Endodermal cell (in vitro differentiated cells): ENCODE data around the gene CCDC92B. TPM values are rescaled to one million over a fixed set of nuclear protein-coding genes. Genes with fewer than 3 reads are reported as not detected.

Experiments used
- DNase-seq: peaks from one replicate; pipeline ENCODE4 v3.0.0-alpha.2; 2017
- H3K27ac ChIP-seq: 2 replicates; pipeline ENCODE4 v1.5.1; 2013; ENCODE audit warnings: mild to moderate bottlenecking, low read depth, low read length, moderate library complexity
- H3K27me3 ChIP-seq: 2 replicates; pipeline ENCODE4 v1.6.1; 2013; ENCODE audit warnings: mild to moderate bottlenecking, low read length, moderate library complexity; ENCODE audit not compliant: insufficient read depth, control insufficient read depth, poor library complexity, severe bottlenecking
- H3K36me3 ChIP-seq: 2 replicates; pipeline ENCODE4 v1.7.0; 2013; ENCODE audit warnings: mild to moderate bottlenecking, low read length, moderate library complexity; ENCODE audit not compliant: control insufficient read depth, insufficient read depth
- H3K4me1 ChIP-seq: one replicate; pipeline ENCODE4 v1.7.0; 2013; ENCODE audit warnings: low read length; ENCODE audit not compliant: control insufficient read depth, insufficient read depth
- H3K4me3 ChIP-seq: 2 replicates; pipeline ENCODE4 v1.5.1; 2013; ENCODE audit warnings: mild to moderate bottlenecking, low read length, moderate library complexity
- H3K9ac ChIP-seq: 2 replicates; pipeline ENCODE4 v1.6.1; 2013; ENCODE audit warnings: mild to moderate bottlenecking, low read length, moderate library complexity; ENCODE audit not compliant: poor library complexity, severe bottlenecking; ENCODE audit errors: extremely low read depth
- H3K9me3 ChIP-seq: 2 replicates; pipeline ENCODE4 v1.6.1; 2013; ENCODE audit warnings: mild to moderate bottlenecking, low read length, moderate library complexity; ENCODE audit not compliant: control insufficient read depth
- H3K27ac Mint-ChIP-seq: 2 replicates; pipeline ENCODE4 v1.8.0; 2020; ENCODE audit warnings: mixed read lengths
- H3K27me3 Mint-ChIP-seq: 2 replicates; pipeline ENCODE4 v1.8.0; 2021; ENCODE audit warnings: mild to moderate bottlenecking, mixed read lengths; ENCODE audit not compliant: insufficient read depth
- H3K36me3 Mint-ChIP-seq: 2 replicates; pipeline ENCODE4 v1.8.0; 2020; ENCODE audit warnings: low read depth, mixed read lengths
- H3K4me1 Mint-ChIP-seq: 2 replicates; pipeline ENCODE4 v1.8.0; 2020; ENCODE audit warnings: mixed read lengths
- H3K4me3 Mint-ChIP-seq: 2 replicates; pipeline ENCODE4 v1.8.0; 2020; ENCODE audit warnings: mild to moderate bottlenecking, moderate library complexity, mixed read lengths
- H3K9me3 Mint-ChIP-seq: 2 replicates; pipeline ENCODE4 v1.8.0; 2020; ENCODE audit warnings: mild to moderate bottlenecking, mixed read lengths
- CTCF ChIP-seq: fragments of 200-600 bp; sonication (generic); conservative IDR thresholded peaks from 2 replicates; pipeline ENCODE4 v1.5.0; 2021; ENCODE audit warnings: antibody characterized with exemption, mild to moderate bottlenecking
- WGBS, 2 experiments: methylation state at CpG; one replicate each; pipeline versions ENCODE4 v1.1.5 to v1.1.7; 2013; ENCODE audit warnings: missing lambda C conversion rate in 2 of 2, mixed read lengths in 1 of 2; ENCODE audit not compliant: insufficient coverage in 1 of 2, insufficient read length in 1 of 2; 5-methylcytosine and 5-hydroxymethylcytosine counted together
- total RNA-seq, 2 donors: library from RNA; stranded (reverse); fragmentation: NEBNext Ultra II Directional in 1 of 2; extraction: Animal tissue kit (Norgen Biotek cat#: 25700) in 1 of 2; gene quantifications; 2 replicates in 1 of 2; 3 replicates in 1 of 2; pipeline ENCODE4 v1.2.1, GENCODE V29; 2021

Gene CCDC92B
- total RNA-seq, 2 donors from 2014 or later, result 4.3 to 5.8 TPM

GRCh38 chr17:2797637-2798036 lies 48.2 kb upstream of the CCDC92B start:
- Mint-ChIP-seq H3K27ac (no peak overlapping the region), H3K9me3 (no peaks in the 10 kb centered on the region), H3K27me3 (no peaks in the 10 kb centered on the region), H3K36me3 (peaks cover 3% of the 10 kb centered on the region), H3K4me1 (peaks cover 4% of the 10 kb centered on the region), H3K4me3 (no peak overlapping the region)
- no peaks in the 10 kb centered on the region for H3K36me3 ChIP-seq
- WGBS, 2 experiments, result 91 to 100% methylated on average over 3 to 11 of the region's 11 CpGs
- no peaks in the 10 kb centered on the region for H3K27me3 ChIP-seq
- no peak for DNase-seq
- H3K9ac ChIP-seq, result no peak overlapping the region
- TF ChIP-seq CTCF, result no peak
- no peak overlapping the region for H3K4me3 ChIP-seq
- no peaks in the 10 kb centered on the region for H3K9me3 ChIP-seq
- H3K4me1 ChIP-seq, result no peaks in the 10 kb centered on the region
- H3K27ac ChIP-seq, result no peak overlapping the region

GRCh38 chr17:2797226-2797625 lies 47.8 kb upstream of the CCDC92B start:
- Histone ChIP-seq H3K27me3 (no peaks in the 10 kb centered on the region), H3K36me3 (no peaks in the 10 kb centered on the region), H3K27ac (no peak overlapping the region), H3K4me1 (no peaks in the 10 kb centered on the region), H3K9ac (no peak overlapping the region), H3K4me3 (no peak overlapping the region), H3K9me3 (no peaks in the 10 kb centered on the region)
- peaks cover 4% of the 10 kb centered on the region for H3K4me1 Mint-ChIP-seq
- H3K27me3 Mint-ChIP-seq, result no peaks in the 10 kb centered on the region
- no peak overlapping the region for H3K27ac Mint-ChIP-seq
- no peak for DNase-seq
- H3K9me3 Mint-ChIP-seq, result no peaks in the 10 kb centered on the region
- H3K4me3 Mint-ChIP-seq, result no peak overlapping the region
- 83 to 90% methylated on average over 3 to 15 of the region's 15 CpGs for WGBS, 2 experiments
- H3K36me3 Mint-ChIP-seq, result peaks cover 3% of the 10 kb centered on the region
- TF ChIP-seq CTCF, result no peak

- H3K27me3 ChIP-seq, result no peaks in the 10 kb centered on the region
- Mint-ChIP-seq H3K36me3 (peaks cover 3% of the 10 kb centered on the region), H3K27me3 (no peaks in the 10 kb centered on the region), H3K27ac (no peak within 1 kb of the TSS), H3K4me3 (no peak within 1 kb of the TSS), H3K9me3 (no peaks in the 10 kb centered on the region), H3K4me1 (peaks cover 4% of the 10 kb centered on the region)
- 88 to 91% methylated on average over 16 to 39 of the region's 39 CpGs for WGBS, 2 experiments
- DNase-seq, result peak; percentile 66
- no peaks in the 10 kb centered on the region for H3K9me3 ChIP-seq
- no peak within 1 kb of the TSS for H3K4me3 ChIP-seq
- no peaks in the 10 kb centered on the region for H3K4me1 ChIP-seq
- TF ChIP-seq CTCF, result no peak
- no peaks in the 10 kb centered on the region for H3K36me3 ChIP-seq
- H3K9ac ChIP-seq, result no peak within 1 kb of the TSS
- no peak within 1 kb of the TSS for H3K27ac ChIP-seq
Measured at GRCh38 chr17:2796164-2797125, 47.0 kb upstream of the CCDC92B start, which contains the start of gene RAP1GAP2. RAP1GAP2 (plus strand) TSS chr17:2796438; CDS start chr17:2796528, 90 bp downstream.
